Smooth muscle cell (in vitro differentiated cells): ENCODE data around the gene INHBB. TPM values are rescaled to one million over a fixed set of nuclear protein-coding genes. Genes with fewer than 3 reads are reported as not detected.

Experiments used
- DNase-seq: peaks from one replicate; lab custom pipeline; 2025; ENCODE audit not compliant: unreplicated experiment; lab: John Stamatoyannopoulos, UW
- H2AFZ ChIP-seq: fragments of 200-600 bp; sonication (generic); 2 replicates; pipeline ENCODE4 v1.6.0; 2016; ENCODE audit warnings: antibody characterized with exemption, low read depth, mild to moderate bottlenecking
- H3F3A ChIP-seq: fragments of 200-600 bp; sonication (generic); 2 replicates; pipeline ENCODE4 v1.6.0; 2017; ENCODE audit warnings: antibody characterized with exemption, low read depth
- H3K27ac ChIP-seq: fragments of 200-600 bp; sonication (generic); 2 replicates; pipeline ENCODE4 v1.5.1; 2016; ENCODE audit warnings: low read depth, mild to moderate bottlenecking
- H3K27me3 ChIP-seq: fragments of 200-600 bp; sonication (generic); 2 replicates; pipeline ENCODE4 v1.6.1; 2016; ENCODE audit warnings: low read depth, mild to moderate bottlenecking
- H3K36me3 ChIP-seq: fragments of 200-600 bp; sonication (generic); 2 replicates; pipeline ENCODE4 v1.5.1; 2016; ENCODE audit warnings: low read depth
- H3K4me1 ChIP-seq: fragments of 200-600 bp; sonication (generic); 2 replicates; pipeline ENCODE4 v1.5.1; 2016; ENCODE audit warnings: low read depth
- H3K4me2 ChIP-seq: fragments of 200-600 bp; sonication (generic); 2 replicates; pipeline ENCODE4 v1.6.0; 2016; ENCODE audit warnings: mild to moderate bottlenecking
- H3K4me3 ChIP-seq: fragments of 200-600 bp; sonication (generic); 2 replicates; pipeline ENCODE4 v1.5.1; 2016; ENCODE audit warnings: mild to moderate bottlenecking
- H3K79me2 ChIP-seq: fragments of 200-600 bp; sonication (generic); 2 replicates; pipeline ENCODE4 v1.6.0; 2016; ENCODE audit warnings: low read depth, mild to moderate bottlenecking
- H3K9ac ChIP-seq: fragments of 200-600 bp; sonication (generic); 2 replicates; pipeline ENCODE4 v1.6.0; 2016; ENCODE audit warnings: low read depth
- H3K9me3 ChIP-seq: fragments of 200-600 bp; sonication (generic); replicated peaks from 2 replicates; pipeline ENCODE4 v1.5.1; 2016; ENCODE audit warnings: low read depth
- H4K20me1 ChIP-seq: fragments of 200-600 bp; sonication (generic); 2 replicates; pipeline ENCODE4 v1.6.0; 2016; ENCODE audit warnings: low read depth
- CTCF ChIP-seq: fragments of 200-600 bp; sonication (generic); IDR thresholded peaks from 2 replicates; pipeline ENCODE4 v1.5.1; 2017; ENCODE audit warnings: borderline replicate concordance, mild to moderate bottlenecking, antibody characterized with exemption; ENCODE audit not compliant: insufficient read depth, poor library complexity, severe bottlenecking
- WGBS: methylation state at CpG from one replicate; pipeline ENCODE4 v1.1.7; 2016; ENCODE audit warnings: low lambda C conversion rate; 5-methylcytosine and 5-hydroxymethylcytosine counted together
- polyA plus RNA-seq: library from polyadenylated mRNA; unstranded; fragments of >200 nt; fragmentation: Nextera tagmentation; extraction: Ambion mirVana; gene quantifications from 2 replicates; pipeline ENCODE4 v1.2.1, GENCODE V29; 2016
- total RNA-seq: library from RNA; depleted of rRNA; stranded (reverse); fragments of >200 nt; gene quantifications from 2 replicates; pipeline ENCODE4 v1.2.3, GENCODE V29; 2014

INHBB gene
- total and polyA plus RNA-seq, 2 experiments from 2014 or later, result 0.06 to 0.09 TPM

GRCh38 chr2:120355780-120356266 is 9.9 kb downstream of the INHBB start:
- H3F3A ChIP-seq, result no peaks in the 10 kb centered on the region
- WGBS, result over 99% methylated on average over 6 of the region's 6 CpGs

GRCh38 chr2:120357768-120358167 is 11.8 kb downstream of the INHBB start:
- no peaks in the 10 kb centered on the region for H3K9me3 ChIP-seq
- H3K27me3 ChIP-seq, result peaks cover 28% of the 10 kb centered on the region
- no peak for DNase-seq
- no peak overlapping the region for H3K4me2 ChIP-seq
- TF ChIP-seq CTCF, result no peak
- H2AFZ ChIP-seq, result no peak overlapping the region
- H3K27ac ChIP-seq, result no peak overlapping the region
- no peak overlapping the region for H3K4me3 ChIP-seq
- H3K9ac ChIP-seq, result no peak overlapping the region
- no peaks in the 10 kb centered on the region for H3K4me1 ChIP-seq
- 85% methylated on average over 6 of the region's 6 CpGs for WGBS
- H3K36me3 ChIP-seq, result no peaks in the 10 kb centered on the region
- no peaks in the 10 kb centered on the region for H4K20me1 ChIP-seq
- H3K79me2 ChIP-seq, result no peaks in the 10 kb centered on the region
- no peaks in the 10 kb centered on the region for H3F3A ChIP-seq

More at GRCh38 chr2:120355780-120356266, 9.9 kb downstream of the INHBB start:
- Histone ChIP-seq H3K27me3 (peaks cover 28% of the 10 kb centered on the region), H3K9ac (no peak overlapping the region), H3K4me1 (no peaks in the 10 kb centered on the region), H3K4me2 (no peak overlapping the region), H3K4me3 (no peak overlapping the region), H3K36me3 (no peaks in the 10 kb centered on the region), H3K79me2 (no peaks in the 10 kb centered on the region), H3K9me3 (no peaks in the 10 kb centered on the region), H4K20me1 (no peaks in the 10 kb centered on the region), H3K27ac (no peak overlapping the region), H2AFZ (no peak overlapping the region)
- no peak for TF ChIP-seq CTCF
- DNase-seq, result no peak

GRCh38 chr2:120358734-120359465 is 13.0 kb downstream of the INHBB start:
- peaks cover 28% of the 10 kb centered on the region for H3K27me3 ChIP-seq
- 88% methylated on average over 28 of the region's 28 CpGs for WGBS

More at GRCh38 chr2:120358734-120359465, 13.0 kb downstream of the INHBB start:
- Histone ChIP-seq H3K4me2 (no peak overlapping the region), H3F3A (no peaks in the 10 kb centered on the region), H3K9me3 (no peaks in the 10 kb centered on the region), H4K20me1 (no peaks in the 10 kb centered on the region), H3K9ac (no peak overlapping the region), H3K4me1 (no peaks in the 10 kb centered on the region), H3K27ac (no peak overlapping the region), H2AFZ (no peak overlapping the region), H3K4me3 (no peak overlapping the region), H3K36me3 (no peaks in the 10 kb centered on the region), H3K79me2 (no peaks in the 10 kb centered on the region)
- no peak for TF ChIP-seq CTCF
- DNase-seq, result no peak
